Measurements from ENCODE around the gene RHEX. TPM values are rescaled to one million over a fixed set of nuclear protein-coding genes. Genes with fewer than 3 reads are reported as not detected.
"Not testable (repeated sequence)": the region's sequence is repeated elsewhere in the genome, so short reads cannot be mapped to it uniquely, and the experiment has no call there.

The RHEX gene
- total RNA-seq, 1 experiment from 2014 or later, result not detected

DNA sequence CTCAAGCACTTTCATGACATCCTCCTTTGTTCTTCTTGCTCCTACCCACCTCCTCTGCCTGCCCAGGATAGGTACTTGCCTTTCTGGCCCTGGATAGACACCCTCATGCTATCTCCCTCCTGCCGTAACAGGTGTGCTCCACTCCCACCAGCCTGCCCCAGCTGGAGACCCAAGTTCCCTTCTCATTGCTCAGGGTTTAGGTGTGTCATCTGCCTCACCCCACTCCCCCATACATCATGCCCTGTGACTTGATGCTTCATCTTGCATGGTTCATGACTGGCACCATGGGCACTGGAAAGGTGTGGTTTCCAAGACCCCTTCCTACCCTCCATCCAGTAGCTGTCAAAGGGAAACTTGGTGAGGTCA is 5.9 kb downstream of the RHEX start:
- no peak for DNase-seq (ENCODE audit: low spot score)

DNA sequence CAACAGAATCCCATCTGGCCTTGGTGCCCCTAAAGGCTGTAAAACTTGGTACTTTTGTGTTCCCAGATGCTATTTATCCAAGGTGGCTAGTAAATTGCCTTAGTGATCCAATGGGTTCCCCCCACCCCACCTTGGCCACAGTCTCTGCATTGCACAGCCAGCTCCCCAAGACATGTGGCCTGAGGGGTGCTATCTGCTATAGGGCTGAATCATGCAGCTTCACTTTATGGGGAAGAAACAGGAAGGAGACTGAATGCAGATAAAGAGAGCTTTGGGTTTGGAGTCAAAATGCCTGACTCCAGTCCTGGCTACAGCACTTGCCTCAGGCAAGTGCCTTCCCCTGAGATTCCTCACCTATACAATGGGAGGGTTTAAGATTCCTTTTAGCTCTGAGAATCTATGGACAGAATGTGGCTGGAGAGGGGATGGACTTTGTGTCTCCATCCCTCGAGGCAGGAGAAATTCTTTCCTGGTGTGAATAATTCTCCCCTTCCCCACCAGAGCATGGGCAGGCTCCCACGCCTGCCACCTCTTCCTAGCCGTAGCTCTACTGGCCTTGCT is 6.5 kb downstream of the RHEX start:
- no peak for DNase-seq (ENCODE audit: low spot score)

DNA sequence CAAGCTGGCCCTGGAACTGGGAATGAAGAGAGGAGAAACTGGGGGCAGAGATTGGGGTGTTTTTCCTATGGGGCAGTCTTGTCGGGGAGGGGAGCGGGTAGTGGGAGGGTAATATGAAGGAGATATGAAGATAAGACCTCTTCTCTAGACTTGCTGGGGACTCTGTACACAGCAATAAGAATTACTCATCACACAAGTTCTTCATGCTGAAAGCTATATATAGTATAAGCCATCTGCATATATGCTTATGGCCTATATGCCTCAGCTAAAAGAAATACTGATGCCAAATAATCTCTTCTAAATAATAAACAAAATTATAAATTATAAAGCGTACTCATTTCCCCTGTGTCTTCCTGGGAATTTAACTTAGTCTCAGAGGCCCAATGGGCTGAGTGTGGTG is 7.9 kb downstream of the RHEX start:
- no peak for DNase-seq (ENCODE audit: low spot score)

DNA sequence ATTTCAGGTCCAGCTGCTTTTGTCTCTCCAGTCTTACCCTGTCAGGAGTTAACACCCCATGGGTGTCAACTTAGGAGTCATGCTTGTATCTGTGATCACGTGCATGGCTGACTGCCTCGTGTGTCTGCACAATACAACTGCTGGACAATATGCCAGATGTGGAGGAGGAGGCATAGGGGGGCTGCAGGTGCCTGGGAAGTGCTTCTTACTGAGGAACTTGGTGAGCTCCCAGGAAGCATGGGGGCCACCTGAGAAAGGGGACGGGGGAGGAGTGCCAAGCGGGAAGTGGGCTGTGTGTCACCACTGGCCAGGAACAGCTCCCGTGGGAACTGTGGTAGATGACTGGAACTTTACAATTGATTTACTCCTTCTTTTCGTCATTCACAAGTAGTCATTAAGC is 9.5 kb downstream of the RHEX start:
- DNase-seq (ENCODE audit: low spot score), result no peak

DNA sequence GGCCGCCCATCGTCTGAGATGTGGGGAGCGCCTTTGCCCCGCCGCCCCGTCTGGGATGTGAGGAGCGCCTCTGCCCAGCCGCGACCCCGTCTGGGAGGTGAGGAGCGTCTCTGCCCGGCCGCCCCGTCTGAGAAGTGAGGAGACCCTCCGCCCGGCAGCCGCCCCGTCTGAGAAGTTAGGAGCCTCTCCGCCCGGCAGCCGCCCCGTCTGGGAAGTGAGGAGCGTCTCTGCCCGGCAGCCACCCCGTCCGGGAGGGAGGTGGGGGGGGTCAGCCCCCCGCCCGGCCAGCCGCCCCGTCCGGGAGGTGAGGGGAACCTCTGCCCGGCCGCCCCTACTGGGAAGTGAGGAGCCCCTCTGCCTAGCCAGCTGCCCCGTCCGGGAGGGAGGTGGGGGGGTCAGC is 11.0 kb downstream of the RHEX start:
- DNase-seq (ENCODE audit: low spot score), result not testable (repeated sequence)

DNA sequence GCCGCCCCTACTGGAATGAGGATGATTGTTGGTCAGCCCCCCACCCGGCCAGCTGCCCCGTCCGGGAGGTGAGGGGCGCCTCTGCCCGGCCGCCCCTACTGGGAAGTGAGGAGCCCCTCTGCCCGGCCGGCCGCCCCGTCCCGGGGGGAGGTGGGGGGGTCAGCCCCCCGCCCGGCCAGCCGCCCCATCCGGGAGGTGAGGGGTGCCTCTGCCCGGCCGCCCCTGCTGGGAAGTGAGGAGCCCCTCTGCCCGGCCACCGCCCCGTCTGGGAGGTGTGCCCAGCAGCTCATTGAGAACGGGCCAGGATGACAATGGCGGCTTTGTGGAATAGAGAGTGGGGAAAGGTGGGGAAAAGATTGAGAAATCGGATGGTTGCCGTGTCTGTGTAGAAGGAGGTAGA is 11.5 kb downstream of the RHEX start:
- not testable (repeated sequence) for DNase-seq (ENCODE audit: low spot score)

DNA sequence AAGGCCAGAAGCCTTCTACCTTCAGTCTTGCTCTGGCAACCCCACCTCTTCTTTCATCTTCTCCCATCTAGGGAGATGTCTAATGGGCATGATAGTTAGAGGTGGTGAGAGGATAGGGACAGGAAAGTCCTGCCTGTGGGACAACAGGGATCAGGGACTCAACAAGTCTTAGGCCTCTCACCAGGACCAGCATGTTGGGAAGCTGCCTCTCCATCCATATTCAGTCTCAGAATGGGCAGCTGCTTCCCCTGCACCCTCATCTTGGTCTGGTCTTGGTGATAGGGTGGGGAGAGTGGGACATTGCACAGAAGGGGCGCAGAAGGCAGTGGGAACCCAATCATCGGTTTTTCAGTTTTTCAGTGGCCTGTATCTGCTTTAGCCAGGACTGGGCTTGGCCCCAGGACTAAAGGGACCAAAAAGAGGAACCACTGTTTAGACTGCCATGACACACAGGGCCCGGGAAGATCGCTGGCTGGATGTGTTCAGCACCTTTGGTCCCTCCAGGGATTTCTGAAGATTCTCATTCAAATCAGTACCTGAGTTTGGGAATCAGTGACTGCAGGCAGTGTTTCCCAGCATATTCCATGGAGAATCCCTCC is 12.7 kb downstream of the RHEX start:
- DNase-seq (ENCODE audit: low spot score), result no peak

DNA sequence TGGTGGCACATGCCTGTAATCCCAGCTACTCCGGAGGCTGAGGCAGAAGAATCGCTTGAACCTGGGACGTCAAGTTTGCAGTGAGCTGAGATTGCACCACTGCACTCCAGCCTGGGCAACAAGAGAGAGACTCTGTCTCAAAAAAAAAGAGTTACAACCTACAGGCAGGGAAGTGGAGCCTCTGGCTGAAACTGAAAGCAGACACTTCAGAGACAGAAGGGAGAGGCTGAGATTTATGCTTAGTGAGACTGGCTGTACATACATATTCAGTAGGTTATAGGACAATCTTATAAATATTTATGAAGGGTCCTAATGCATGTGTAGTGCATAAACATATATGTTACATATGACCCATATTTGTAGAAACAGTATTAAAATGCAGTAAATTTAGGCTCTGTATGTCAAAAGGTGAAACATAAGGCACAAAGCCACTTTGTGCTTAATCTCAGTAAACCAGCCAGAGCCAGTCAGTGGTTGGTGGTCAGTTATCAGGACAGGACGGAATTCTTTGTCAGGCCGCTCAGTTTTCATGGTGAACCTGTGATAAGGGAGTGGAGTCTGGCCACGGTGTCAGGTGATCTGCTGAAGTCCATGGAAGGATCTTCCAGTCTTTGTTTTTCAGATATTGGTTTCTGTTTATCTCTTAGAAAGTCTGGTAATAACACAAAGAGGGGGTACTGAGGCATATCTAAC is 13.7 kb downstream of the RHEX start:
- no peak for DNase-seq (ENCODE audit: low spot score)

DNA sequence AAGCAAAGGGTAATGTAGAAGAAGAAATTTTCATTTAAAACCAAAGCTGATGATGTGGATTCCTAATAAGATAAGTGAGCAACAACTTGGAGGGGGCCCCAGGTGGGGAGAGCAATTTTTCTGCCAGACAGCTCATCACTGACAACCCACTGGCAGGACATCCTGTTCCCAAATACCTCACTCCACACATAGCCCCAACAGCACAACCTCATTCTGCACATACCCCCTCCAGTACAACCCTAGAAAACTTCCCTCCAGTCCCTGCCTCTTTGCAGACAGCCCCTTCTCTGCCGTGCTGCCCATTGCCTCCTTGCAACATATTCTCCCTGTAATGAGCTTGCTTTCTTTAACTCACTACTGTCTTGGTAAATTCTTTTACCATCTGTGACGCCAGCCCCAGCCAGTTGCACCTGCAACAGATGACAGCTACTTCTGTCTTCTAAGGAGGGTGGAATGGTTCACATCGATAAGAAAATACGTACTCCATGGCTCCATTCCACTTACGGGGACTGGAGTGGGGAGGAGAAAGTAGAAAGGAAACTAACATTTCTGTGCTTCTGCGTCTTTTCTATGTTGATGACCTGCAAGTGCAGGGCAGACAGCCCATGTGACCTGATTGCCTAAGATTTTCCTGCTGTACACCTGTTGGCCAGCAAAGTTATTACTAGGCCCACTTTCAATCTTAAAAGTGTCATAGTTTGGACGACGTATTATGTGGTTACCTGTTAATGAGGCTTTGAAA is 14.7 kb downstream of the RHEX start:
- no peak for DNase-seq (ENCODE audit: low spot score)

DNA sequence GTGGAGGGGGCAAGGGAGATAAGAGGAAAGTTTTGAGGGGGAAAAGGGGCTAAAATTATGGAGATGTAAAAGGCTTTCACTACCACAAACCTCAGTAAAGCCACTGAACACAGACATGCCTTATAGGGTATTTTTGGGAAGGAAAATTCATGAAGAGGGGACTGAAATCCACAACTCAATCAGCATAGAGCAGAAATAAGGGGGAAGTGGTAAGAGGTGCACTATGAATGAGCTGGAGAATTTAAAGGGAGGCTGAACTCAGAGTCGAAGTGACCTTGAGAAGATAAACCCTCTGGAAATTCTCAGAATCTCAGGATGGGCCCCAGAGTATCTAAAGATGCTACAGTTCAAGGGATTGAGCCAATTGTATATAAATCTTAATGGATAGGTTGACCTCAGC is 15.3 kb downstream of the RHEX start:
- DNase-seq (ENCODE audit: low spot score), result no peak

DNA sequence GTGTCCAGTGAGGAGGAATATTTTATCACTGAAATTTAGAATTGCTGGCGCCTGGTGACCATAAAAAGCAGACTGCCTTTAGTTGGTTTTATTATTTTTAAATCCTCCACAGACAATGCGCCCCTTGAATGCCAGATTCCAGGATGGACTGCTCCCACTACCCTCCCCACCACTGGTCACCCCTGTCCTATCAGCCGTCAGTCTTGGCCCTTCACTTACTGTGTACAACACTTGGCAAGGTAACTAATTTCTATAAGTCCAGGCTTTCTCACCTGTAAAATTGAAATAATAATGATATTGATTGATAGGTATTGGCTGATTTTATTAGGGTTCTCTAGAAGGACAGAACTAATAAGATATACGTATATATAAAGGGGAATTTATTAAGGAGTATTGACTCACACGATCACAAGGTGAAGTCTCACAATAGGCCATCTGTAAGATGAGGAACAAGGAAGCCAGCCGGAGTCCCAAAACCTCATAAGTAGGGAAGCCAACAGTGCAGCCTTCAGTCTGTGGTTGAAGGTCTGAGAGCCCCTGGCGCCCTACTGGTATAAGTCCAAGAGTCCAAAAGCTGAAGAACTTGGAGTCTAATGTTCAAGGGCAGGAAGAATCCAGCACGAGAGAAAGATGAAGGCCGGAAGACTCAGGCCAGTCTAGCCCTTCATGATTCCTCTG is 17.8 kb downstream of the RHEX start:
- DNase-seq (ENCODE audit: low spot score), result no peak

DNA sequence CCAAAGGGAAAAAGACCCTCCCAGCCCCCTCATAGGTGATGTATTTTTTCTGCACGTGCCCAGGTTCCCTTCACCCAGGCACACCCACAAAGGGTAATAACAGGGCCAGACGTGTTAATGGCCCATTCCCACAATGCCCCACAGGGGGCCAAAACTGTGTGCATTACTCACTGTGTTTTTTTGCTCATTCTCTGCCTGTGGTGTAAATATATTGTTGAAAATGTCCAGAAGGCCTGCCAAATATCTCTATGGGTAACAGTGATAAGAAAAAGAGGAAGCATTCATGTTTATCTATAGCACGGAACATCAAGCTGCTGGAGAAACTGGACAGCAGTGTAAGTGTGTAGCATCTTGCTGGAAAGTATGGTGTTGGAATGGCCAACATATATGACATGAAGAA is 21.9 kb downstream of the RHEX start:
- DNase-seq (ENCODE audit: low spot score), result no peak

DNA sequence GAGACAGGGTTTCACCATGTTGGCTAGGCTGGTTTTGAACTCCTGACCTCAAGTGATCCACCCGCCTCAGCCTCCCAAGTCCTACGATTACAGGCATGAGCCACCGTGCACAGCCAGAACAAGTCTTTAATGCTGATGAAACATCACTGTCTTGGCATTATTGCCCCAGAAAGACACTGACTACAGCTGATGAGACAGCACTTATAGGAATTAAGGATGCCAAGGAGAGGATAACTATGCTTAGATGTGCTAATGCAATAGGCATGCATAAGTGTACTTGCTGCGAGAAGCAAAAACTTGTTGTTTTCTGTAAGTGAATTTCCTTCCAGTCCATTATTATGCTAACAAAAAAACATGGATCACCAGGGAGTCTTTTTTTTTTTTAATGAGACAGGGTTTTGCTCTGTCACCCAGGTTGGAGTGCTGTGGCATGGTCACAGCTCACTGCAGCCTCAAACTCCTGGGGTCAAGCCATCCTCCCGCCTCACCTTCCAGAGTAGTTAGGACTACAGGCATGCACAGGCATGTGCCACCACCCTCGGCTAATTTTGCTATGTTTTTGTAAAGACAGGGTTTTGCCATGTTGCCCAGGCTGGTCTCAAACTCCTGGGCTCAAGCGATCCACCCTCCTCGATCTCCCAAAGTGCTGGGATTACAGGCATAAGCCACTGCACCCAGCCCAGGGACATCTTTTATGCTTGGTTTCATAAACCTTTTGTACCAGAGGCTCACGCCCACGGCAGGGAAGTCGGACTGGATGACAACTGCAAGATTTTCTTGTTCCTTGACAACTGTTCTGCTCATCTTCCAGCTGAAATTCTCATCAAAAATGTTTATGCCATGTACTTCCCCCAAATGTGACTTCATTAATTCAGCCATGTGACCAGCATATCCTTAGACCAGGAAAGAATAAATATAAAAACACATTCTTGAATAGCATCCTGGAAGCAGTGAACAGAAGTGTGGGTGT is 23.1 kb downstream of the RHEX start:
- no peak for DNase-seq (ENCODE audit: low spot score)

DNA sequence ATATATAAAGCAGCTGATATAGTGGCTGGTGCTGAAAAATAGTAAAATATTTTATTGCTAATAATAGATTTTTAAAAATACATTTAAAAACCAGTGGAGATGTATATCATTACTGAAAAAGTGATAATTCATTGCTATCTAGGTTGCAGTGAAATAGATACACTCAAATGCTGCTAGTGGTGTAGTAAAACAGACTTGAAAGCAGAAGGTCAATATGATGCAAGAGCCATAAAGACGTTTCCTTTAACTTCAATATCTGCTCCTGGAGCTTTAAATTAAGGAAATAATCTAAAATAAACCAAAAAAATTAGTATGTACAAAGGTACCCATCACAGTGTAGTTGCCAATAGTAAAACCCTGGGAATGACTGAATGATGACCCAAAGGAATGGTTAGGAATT is 26.2 kb downstream of the RHEX start:
- DNase-seq (ENCODE audit: low spot score), result no peak

DNA sequence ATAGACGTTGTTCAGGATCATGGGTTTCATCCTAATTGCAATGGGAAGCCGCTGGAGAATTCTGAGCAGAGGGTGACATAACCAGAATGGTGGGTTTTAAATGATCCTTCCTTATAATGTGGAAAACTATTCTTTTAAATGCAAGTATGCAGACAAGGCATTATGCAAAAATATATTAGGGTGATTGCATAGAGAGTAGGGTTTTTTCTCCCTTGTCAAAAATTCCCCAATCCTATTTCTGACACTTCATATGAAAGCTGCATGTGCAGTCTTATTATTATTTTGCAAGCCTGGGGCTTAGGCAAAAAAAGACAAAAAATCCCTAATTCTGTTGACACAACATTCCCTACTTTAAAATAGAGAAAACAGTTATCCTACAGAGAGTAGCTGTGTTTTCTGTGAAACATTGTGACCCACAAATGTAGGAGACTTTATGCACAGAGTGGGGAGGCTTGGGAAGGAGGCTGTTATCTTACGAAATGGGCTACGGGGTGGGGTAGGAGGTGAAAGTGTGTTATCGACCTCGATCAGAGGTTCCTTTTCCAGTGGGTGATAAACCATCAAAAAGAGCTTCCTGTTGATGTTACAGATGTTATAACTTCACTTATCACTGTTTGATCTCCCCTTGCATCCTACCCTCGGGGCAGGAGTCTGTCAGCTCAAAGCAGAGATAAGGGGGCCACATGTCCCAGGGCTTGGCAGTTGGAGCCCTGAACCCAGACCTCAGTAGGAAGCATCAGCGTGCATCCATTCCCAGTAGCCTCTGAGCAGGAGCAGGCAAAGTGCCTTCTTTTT is 27.2 kb downstream of the RHEX start:
- DNase-seq (ENCODE audit: low spot score), result no peak

DNA sequence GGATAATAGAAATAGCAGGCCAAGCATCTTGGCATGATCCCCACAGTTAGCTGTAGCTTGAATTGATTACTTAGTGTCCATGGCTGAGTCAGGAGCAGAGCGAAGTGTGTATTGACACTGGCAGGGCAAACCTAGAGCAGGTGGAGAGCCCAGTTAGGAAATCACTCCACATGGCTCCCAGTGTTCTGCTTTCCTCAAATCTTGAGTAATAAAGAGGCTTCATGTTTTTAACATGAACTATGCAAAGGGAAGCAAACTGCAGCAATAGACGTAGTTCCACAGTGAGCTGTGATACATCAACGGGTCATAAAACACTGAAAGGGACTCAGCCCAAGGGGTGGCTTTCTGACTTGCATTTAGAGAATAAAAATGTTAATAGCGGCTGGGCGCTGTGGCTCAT is 28.9 kb downstream of the RHEX start:
- no peak for DNase-seq (ENCODE audit: low spot score)

DNA sequence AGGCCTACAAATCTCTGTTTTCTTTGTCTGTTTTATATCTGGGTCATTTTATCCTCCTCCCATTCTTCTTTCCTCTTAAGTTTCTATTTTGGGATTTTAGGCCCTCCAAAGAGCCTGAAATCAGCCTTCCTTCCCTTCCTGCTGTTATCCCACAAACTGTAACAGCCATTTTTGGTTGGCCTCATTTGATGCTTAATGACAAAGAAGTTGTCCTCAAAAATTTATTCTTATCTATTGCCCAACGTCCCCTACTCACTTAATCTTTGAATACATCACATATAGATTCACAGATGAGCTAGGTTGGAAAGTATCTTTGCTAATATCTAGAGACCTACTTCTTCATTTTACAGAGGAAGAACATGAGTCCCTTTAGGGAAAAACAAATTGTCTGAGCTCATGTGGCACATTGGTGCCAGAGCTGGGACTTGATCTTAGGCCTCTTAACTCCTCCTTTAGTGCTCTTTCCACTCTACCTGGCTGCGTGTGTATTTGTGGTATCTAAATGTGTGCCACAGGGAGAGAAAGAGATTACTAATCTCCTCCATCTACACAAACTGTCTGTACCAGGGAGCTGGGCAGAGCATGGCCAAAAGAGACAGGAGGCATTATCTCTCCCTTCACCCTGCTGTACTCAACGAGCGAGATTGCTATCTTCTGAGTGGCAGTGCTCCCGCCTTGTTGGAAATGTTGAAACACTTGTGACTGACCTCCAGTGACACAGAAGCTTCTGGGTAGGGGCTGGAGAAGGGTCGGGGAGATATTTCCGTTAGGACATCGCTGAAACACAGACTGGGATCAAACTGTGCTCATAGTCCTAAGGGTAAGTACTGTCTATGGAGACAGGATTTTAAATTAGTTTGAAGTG is 30.1 kb downstream of the RHEX start:
- no peak for DNase-seq (ENCODE audit: low spot score)

DNA sequence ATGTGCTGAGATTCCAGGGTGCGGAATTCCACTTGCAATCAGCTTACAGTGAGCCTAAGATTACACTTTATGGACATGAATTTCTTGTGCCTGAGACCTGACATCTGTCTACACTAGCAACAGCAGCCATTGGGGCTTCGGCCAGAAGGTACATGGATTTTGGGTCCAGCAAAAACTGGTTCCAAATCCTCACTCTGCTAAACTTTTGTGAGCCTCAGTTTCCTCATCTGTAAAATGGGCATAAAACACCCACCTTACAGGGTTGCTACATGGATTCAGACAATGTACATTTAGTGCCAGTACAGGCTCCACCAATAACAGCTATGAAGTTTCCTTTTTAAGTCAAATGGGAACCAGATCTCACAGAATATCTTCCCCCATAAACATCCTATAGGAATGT is 30.8 kb downstream of the RHEX start:
- DNase-seq (ENCODE audit: low spot score), result no peak

DNA sequence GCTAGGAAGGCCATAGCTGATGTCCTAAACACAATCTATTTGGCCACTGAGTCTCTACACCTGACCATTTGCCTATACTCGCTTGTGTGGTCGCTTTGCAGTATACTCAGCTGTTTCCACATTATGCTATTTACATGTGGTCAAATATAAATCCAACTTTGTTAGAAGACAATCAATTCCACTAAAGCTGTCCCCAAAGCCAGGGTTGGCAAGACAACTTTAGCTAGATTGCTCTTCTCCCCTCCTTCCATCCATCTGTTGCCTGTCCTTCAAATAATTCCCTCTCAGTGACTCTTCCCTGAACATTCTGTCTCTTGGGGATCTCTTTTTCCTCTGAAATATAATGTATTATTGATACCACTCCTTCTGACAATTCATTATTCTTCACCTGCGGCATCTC is 34.1 kb downstream of the RHEX start:
- no peak for DNase-seq (ENCODE audit: low spot score)
